HG03565 (cell line): ENCODE data around the gene GPANK1.

Experiments
- ATAC-seq: cut with Tn5 transposase; IDR thresholded peaks from one replicate; pipeline ENCODE4 v1.9.1; 2021; ENCODE audit warnings: mild to moderate bottlenecking, moderate library complexity; ENCODE audit not compliant: unreplicated experiment

The GPANK1 gene

DNA sequence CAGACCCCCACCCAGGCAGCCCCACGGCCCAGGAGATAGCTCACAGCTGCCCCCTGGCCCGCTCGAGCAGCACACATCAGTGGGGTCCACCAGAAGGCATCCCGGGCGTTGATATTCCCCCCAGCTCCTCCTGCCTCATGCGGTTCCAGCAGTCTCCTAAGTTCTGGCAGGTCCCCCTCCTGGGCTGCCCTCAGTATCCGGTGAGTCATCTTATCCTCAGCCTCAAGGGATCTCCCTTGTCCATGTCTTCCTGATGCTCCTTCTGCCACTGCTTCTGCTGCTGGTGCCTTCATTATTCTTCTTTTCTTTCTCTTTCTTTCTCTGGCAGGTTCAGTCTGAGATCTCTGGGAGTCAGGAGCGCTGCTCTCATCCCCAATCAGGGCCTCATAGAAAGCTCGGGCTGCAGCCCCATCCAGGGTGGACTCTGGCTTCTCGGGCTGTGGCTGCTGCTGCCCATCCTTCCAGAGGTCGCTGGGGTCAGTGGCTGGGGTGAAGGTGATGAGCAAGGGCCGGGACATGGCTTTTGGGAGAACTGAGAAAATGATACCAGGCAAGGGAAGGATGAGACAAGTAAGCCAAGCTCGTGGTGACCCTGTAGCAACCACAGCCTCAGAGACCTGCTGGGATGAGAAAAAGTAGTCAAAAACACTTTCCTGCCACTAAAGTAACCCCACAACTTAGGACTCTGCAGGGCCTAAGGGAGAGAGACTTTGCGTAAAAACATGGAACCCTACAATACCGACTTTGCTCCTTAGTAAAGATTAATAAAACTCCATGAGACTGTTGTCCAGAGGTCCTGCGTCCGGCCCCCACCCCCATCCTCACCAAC is 622 bp downstream of the GPANK1 start:
- ATAC-seq, result no peak

DNA sequence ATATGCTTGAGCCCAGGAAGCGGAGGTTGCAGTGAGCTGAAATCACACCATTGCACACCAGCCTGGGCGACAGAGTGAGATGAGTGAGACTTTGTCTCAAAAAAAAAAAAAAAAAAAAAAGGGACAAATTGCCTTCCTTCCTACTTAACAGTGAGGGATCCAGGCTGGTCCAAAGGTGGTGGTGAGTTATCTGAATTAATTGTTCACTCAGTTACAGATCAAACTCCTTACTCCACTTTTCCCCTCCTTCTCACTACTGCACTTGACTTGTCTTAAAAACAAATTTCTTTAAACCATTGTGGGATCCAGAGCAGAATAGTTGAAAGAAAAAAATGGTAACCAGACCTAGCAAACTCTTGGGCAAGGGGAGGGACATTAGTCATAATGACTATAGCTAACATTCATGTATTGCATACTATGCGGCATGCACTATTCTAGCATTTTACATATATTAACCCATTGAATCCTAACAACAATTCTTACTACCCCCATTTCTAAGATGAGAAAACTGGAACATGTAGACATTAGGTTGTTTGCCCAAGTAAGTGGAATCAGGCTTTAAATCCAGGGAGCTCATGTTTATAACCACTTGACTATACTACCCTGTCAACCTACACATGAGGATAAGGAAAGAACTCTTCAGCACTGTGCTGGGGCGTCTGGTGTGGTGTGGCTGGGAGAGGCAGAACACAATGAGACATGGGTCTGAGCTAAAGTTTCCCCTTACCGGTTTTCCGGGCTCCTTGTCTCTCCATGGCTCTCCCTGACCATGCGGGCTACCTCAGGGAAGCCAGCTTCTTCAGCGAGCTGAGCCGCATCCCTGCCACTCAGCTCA is 1.5 kb downstream of the GPANK1 start:
- no peak for ATAC-seq

DNA sequence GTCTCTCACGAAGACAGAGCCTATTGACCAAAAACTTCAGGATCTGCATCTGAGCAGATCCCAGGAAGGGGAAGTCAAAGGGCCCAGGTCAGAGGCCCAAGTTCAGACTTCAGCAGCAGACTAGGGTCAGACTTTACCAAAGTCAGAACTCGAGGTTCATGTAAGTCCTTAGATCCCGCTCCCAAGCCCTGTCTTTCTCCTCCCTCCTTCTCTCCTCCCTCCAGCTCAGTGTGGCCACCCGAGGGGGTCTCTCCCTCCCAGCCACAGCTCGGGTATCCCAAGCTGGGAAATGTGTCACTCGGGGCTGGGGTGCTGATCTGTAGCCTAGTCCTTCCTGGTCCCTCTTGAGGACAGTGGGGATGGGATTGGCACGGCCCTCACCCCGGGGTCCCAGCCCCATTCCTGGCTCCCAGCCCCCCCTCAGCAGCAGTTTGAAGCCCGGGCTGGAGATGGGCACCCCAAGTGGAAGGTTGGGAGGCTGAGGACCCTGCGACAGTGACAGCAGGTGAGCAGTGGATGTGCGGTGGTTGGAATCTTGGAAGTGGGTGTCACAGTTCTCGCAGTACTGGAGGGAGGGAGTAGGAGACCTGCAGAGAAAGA is 2.6 kb downstream of the GPANK1 start:
- no peak for ATAC-seq

DNA sequence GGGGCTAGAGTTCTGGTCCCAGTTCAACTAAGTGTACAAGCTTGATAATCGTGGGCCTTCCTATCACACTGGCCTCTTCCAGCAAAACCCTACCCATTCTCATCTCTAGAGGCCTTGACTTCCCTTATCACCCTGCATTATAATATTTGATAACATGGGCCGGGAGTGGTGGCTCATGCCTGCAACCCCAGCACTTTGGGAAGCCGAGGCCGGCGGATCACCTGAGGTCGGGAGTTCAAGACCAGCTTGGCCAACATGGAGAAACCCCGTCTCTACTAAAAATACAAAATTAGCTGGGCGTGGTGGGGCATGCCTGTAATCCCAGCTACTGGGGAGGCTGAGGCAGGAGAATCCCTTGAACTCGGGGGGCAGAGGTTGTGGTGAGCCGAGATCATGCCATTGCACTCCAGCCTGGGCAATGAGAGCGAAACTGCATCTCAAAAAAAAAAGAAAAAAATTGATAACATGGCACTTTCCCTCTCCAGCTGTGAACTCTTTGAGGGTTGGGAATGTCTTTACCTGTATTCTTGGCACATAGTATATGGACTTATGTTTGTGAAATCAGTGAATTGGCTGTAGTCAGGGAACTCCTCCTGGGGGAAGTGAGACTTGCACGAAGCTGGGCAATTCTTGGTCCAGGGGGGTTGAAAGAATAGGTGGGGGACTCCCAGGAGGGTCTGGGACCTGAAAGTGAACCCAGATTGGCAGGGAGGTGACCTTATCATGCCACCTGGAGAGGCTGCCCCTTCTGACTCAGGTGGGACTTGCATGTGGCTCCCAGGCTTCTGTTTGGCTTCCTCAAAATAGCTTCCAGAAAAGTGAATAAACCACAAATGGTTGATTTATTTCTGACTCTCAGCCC is 3.3 kb downstream of the GPANK1 start:
- no peak for ATAC-seq

- no peak for ATAC-seq
These were observed 4.2 kb downstream of the GPANK1 start, which contains the start of gene C6orf47 for GRCh38 chr6:31660381-31661261. TSS of gene C6orf47 (minus strand) at chr6:31660778. CDS start at chr6:31659947, 831 bp downstream.

GRCh38 chr6:31659649-31660380 is 5.0 kb downstream of the GPANK1 start:
- ATAC-seq, result no peak

- no peak for ATAC-seq
These were observed 5.7 kb downstream of the GPANK1 start for GRCh38 chr6:31658983-31659648.

- ATAC-seq, result no peak
These were observed 6.6 kb downstream of the GPANK1 start for GRCh38 chr6:31658158-31658688.

- no peak for ATAC-seq
These were observed 7.2 kb downstream of the GPANK1 start for GRCh38 chr6:31657406-31658157.

GRCh38 chr6:31655349-31656237 is 9.2 kb downstream of the GPANK1 start, which contains the start of gene APOM:
TSS of gene APOM (plus strand) at chr6:31655894. CDS start at chr6:31655967, 73 bp downstream.
- ATAC-seq, result no peak

DNA sequence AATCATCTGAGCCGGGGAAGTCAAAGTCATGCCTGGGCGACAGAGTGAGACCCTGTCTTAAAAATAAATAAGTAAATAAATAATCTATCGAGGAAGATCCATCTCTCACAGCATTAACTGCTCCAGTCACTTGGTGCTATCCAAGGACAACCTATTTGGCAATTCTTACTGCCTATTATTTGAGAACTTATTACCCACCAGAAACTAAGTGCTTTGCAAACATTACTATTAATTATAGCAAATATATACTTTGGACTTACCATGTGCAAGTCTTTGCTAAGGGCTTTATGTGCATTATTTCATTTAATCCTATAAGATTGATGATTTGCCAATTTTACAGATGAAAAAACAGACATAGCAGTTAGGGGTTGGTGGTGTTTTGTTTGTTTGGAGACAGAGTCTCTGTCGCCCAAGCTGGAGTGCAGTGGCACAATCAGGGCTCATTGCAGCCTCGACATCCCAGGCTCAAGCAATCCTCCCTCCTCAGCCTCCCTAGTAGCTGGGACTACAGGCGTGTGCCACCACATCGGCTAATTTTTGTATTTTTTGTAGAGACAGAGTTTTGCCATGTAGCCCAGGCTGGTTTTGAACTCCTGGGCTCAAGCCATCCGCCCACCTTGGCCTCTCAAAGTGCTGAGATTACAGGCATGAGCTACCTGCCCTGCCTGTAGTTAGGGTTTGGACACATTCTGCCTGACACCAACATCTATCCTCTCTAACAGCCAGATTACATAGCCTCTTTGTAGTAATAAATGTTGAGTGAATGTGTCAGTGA is 10.0 kb downstream of the GPANK1 start:
- no peak for ATAC-seq

GRCh38 chr6:31652925-31653724 is 11.7 kb downstream of the GPANK1 start:
- peak; percentile 45 for ATAC-seq

GRCh38 chr6:31651602-31652191 is 13.1 kb downstream of the GPANK1 start:
- peak; percentile 20 for ATAC-seq

DNA sequence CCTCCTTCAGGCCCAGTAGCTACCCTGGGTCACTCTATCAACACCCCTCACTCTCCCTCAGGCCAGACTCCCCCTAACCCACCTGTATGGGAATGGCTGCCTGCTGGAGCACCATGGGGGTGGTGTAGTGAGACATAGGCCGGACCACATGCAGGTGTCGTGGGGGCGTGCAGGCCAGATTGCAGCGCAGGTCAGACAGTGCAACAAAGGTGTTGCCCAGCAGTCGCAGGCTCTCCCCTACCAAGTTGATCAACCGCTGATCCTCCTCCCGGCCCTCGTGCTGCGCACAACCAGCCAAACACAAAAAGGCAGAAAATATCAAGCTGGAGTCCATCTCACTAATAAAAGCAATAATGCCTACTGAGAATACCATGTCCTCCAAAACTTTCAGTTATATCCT is 19.5 kb downstream of the GPANK1 start:
- ATAC-seq, result no peak
